HEK293 (cell line): ENCODE results near the gene SKIC3.

Source experiments
- CTCF ChIA-PET: fragments of 350-600 bp; formaldehyde crosslinking; extraction: SDS; loops from one replicate; lab custom pipeline; 2021; ENCODE audit warnings: antibody characterized with exemption; lab: Yijun Ruan, JAX
- POLR2A ChIA-PET: fragments of 300-600 bp; formaldehyde crosslinking; extraction: SDS; loops from one replicate; lab custom pipeline; 2020; ENCODE audit warnings: antibody characterized with exemption, inconsistent platforms; lab: Yijun Ruan, JAX
- H3K27ac ChIP-seq: fragments of 200-500 bp; sonication (Bioruptor generic); 2 replicates; pipeline ENCODE4 v1.5.1; 2014; ENCODE audit warnings: low read depth, low read length, control low read depth, inconsistent platforms; ENCODE audit errors: extremely low read depth
- H3K36me3 ChIP-seq, 2 experiments: fragments of 200-500 bp in 1 of 2; sonication (Bioruptor generic) in 1 of 2; 1 replicate in 1 of 2; 2 replicates in 1 of 2; pipeline ENCODE4 v1.5.1; 2014 to 2017; ENCODE audit warnings: inconsistent platforms in 2 of 2, low read length in 2 of 2; ENCODE audit not compliant: control insufficient read depth in 2 of 2, insufficient read depth in 1 of 2
- H3K4me1 ChIP-seq: fragments of 200-500 bp; sonication (Bioruptor generic); 2 replicates; pipeline ENCODE4 v1.5.1; 2014; ENCODE audit warnings: mild to moderate bottlenecking, low read length, inconsistent platforms; ENCODE audit not compliant: control insufficient read depth, insufficient read depth
- H3K4me3 ChIP-seq: 2 replicates; pipeline ENCODE4 v1.5.1; 2011; ENCODE audit warnings: low read depth, mild to moderate bottlenecking, control low read depth, low read length, moderate library complexity
- H3K9me3 ChIP-seq: fragments of 200-500 bp; sonication (Bioruptor generic); 2 replicates; pipeline ENCODE4 v1.5.1; 2014; ENCODE audit warnings: low read depth, low read length, inconsistent platforms; ENCODE audit not compliant: control insufficient read depth, insufficient read depth
- FEZF1 ChIP-seq: fragments of 450-650 bp; formaldehyde crosslinking; IDR thresholded peaks from 2 replicates; pipeline ENCODE4 v1.5.1; 2016; ENCODE audit warnings: missing biosample characterization, missing genetic modification characterization
- GFI1B ChIP-seq: fragments of 450-650 bp; formaldehyde crosslinking; IDR thresholded peaks from 2 replicates; pipeline ENCODE4 v1.5.1; 2016; ENCODE audit warnings: missing biosample characterization, missing genetic modification characterization
- GLI2 ChIP-seq: fragments of 450-650 bp; formaldehyde crosslinking; IDR thresholded peaks from 2 replicates; pipeline ENCODE4; 2017; ENCODE audit warnings: missing biosample characterization, missing genetic modification characterization, low read depth, borderline replicate concordance
- HOXD13 ChIP-seq: sonication (generic); formaldehyde crosslinking; IDR thresholded peaks from 2 replicates; pipeline ENCODE4 v1.8.0; 2022; ENCODE audit warnings: missing genetic modification reagents, borderline replicate concordance
- KLF16 ChIP-seq: fragments of 450-650 bp; formaldehyde crosslinking; IDR thresholded peaks from 2 replicates; pipeline ENCODE4 v1.5.1; 2017; ENCODE audit warnings: missing biosample characterization, missing genetic modification characterization
- KLF7 ChIP-seq: fragments of 450-650 bp; formaldehyde crosslinking; IDR thresholded peaks from 2 replicates; pipeline ENCODE4 v1.5.1; 2016; ENCODE audit warnings: missing biosample characterization, missing genetic modification characterization, borderline replicate concordance
- ZIC2 ChIP-seq: fragments of 450-650 bp; formaldehyde crosslinking; IDR thresholded peaks from 2 replicates; pipeline ENCODE4 v1.5.1; 2016; ENCODE audit warnings: missing biosample characterization, missing genetic modification characterization
- ZNF146 ChIP-seq: fragments of 450-650 bp; formaldehyde crosslinking; IDR thresholded peaks from 2 replicates; pipeline ENCODE4 v1.5.1; 2016; ENCODE audit warnings: missing biosample characterization, missing genetic modification characterization
- ZNF202 ChIP-seq: fragments of 450-650 bp; formaldehyde crosslinking; IDR thresholded peaks from 2 replicates; pipeline ENCODE4 v1.5.1; 2016; ENCODE audit warnings: missing biosample characterization, missing genetic modification characterization, borderline replicate concordance
- ZNF239 ChIP-seq: fragments of 450-650 bp; formaldehyde crosslinking; IDR thresholded peaks from 2 replicates; pipeline ENCODE4 v1.5.1; 2016; ENCODE audit warnings: missing biosample characterization, missing genetic modification characterization
- ZNF426 ChIP-seq: fragments of 450-650 bp; formaldehyde crosslinking; IDR thresholded peaks from 2 replicates; pipeline ENCODE4 v1.5.1; 2017; ENCODE audit warnings: missing biosample characterization, missing genetic modification characterization, mild to moderate bottlenecking, inconsistent platforms, moderate library complexity
- ZNF555 ChIP-seq: fragments of 450-650 bp; formaldehyde crosslinking; conservative IDR thresholded peaks from 2 replicates; pipeline ENCODE4 v1.5.1; 2017; ENCODE audit warnings: missing biosample characterization, mild to moderate bottlenecking, missing genetic modification characterization, inconsistent platforms
- ZNF596 ChIP-seq: fragments of 450-650 bp; IDR thresholded peaks from 2 replicates; pipeline ENCODE4 v1.5.0; 2018; ENCODE audit warnings: missing biosample characterization, mild to moderate bottlenecking, missing genetic modification characterization, moderate library complexity
- ZNF621 ChIP-seq: fragments of 450-650 bp; formaldehyde crosslinking; IDR thresholded peaks from 2 replicates; pipeline ENCODE4 v1.5.1; 2017; ENCODE audit warnings: missing biosample characterization, missing genetic modification characterization
- ZNF645 ChIP-seq: fragments of 450-650 bp; formaldehyde crosslinking; IDR thresholded peaks from 2 replicates; pipeline ENCODE4; 2016; ENCODE audit warnings: missing biosample characterization, missing genetic modification characterization
- ZNF76 ChIP-seq: fragments of 450-650 bp; formaldehyde crosslinking; IDR thresholded peaks from 2 replicates; pipeline ENCODE4; 2016; ENCODE audit warnings: low read depth, missing biosample characterization, missing genetic modification characterization, borderline replicate concordance
- ZNF777 ChIP-seq: fragments of 450-650 bp; formaldehyde crosslinking; IDR thresholded peaks from 2 replicates; pipeline ENCODE4 v1.5.1; 2017; ENCODE audit warnings: missing biosample characterization, missing genetic modification characterization, borderline replicate concordance
- ZNF843 ChIP-seq: fragments of 450-650 bp; formaldehyde crosslinking; IDR thresholded peaks from 2 replicates; pipeline ENCODE4 v1.5.1; 2016; ENCODE audit warnings: missing biosample characterization, missing genetic modification characterization
- TF ChIP-seq, protein P1 (sequence below): fragments of 450-650 bp; formaldehyde crosslinking; IDR thresholded peaks from 2 replicates; pipeline ENCODE4 v1.5.1; 2017; ENCODE audit warnings: missing biosample characterization, missing genetic modification characterization
- TF ChIP-seq, protein P2 (sequence below): fragments of 450-650 bp; formaldehyde crosslinking; IDR thresholded peaks from 2 replicates; pipeline ENCODE4 v1.5.1; 2016; ENCODE audit warnings: missing biosample characterization, missing genetic modification characterization, borderline replicate concordance
- TF ChIP-seq, protein P3 (sequence below): fragments of 450-650 bp; IDR thresholded peaks from 2 replicates; pipeline ENCODE4 v1.5.1; 2018; ENCODE audit warnings: missing biosample characterization, mild to moderate bottlenecking, missing genetic modification characterization
- TF ChIP-seq, protein P4 (sequence below): fragments of 450-650 bp; formaldehyde crosslinking; IDR thresholded peaks from 2 replicates; pipeline ENCODE4 v1.5.1; 2016; ENCODE audit warnings: missing biosample characterization, missing genetic modification characterization

Gene SKIC3

DNA sequence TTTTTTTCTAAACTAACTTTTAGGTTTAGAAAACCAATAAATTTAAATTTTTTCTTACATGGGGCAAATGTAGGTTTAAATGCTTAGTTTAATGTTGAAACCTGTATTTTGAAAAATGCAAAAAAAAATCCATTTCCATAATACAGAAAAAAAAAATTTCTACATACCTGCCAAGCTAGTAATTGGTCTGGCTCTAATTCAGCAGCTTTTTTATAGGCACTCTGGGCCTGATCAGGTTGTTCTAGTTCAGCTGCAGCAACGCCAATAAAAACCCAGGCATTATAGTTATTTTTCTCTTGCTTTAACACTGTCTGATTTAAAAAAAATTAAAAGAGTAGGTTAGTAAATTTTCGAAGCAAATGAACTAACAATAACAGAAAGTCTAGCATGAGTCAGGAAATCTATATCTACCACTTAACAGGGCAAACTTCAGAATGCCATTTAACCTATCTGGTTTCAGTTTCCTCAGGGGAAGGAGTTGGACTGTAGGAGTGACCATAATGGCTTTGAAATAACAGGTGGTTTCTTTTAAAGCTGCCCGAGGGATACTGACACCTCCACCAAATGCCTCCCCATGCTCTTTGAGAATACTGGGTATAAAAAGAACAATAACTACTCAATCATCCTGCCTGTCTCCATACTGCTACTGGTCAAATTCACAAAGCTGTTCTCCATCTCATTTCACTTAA is 11.6 kb downstream of the SKIC3 start (continued):
- TF ChIP-seq, protein P1, sequence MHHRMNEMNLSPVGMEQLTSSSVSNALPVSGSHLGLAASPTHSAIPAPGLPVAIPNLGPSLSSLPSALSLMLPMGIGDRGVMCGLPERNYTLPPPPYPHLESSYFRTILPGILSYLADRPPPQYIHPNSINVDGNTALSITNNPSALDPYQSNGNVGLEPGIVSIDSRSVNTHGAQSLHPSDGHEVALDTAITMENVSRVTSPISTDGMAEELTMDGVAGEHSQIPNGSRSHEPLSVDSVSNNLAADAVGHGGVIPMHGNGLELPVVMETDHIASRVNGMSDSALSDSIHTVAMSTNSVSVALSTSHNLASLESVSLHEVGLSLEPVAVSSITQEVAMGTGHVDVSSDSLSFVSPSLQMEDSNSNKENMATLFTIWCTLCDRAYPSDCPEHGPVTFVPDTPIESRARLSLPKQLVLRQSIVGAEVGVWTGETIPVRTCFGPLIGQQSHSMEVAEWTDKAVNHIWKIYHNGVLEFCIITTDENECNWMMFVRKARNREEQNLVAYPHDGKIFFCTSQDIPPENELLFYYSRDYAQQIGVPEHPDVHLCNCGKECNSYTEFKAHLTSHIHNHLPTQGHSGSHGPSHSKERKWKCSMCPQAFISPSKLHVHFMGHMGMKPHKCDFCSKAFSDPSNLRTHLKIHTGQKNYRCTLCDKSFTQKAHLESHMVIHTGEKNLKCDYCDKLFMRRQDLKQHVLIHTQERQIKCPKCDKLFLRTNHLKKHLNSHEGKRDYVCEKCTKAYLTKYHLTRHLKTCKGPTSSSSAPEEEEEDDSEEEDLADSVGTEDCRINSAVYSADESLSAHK (tag by site-specific recombination) = peak; percentile 78
- TF ChIP-seq FEZF1 (tag by site-specific recombination) (peak; percentile 92), ZNF843 (peak; percentile 69; the same call in 1 of the 2 replicates), ZNF146 (no peak)

GRCh38 chr5:95537501-95537900 is 17.3 kb downstream of the SKIC3 start:
- Histone ChIP-seq H3K36me3 (peaks cover 40 to 70% of the 10 kb centered on the region in 2 experiments), H3K9me3 (no peaks in the 10 kb centered on the region), H3K4me1 (no peaks in the 10 kb centered on the region), H3K4me3 (no peak overlapping the region), H3K27ac (no peak overlapping the region)
- TF ChIP-seq, protein P2, sequence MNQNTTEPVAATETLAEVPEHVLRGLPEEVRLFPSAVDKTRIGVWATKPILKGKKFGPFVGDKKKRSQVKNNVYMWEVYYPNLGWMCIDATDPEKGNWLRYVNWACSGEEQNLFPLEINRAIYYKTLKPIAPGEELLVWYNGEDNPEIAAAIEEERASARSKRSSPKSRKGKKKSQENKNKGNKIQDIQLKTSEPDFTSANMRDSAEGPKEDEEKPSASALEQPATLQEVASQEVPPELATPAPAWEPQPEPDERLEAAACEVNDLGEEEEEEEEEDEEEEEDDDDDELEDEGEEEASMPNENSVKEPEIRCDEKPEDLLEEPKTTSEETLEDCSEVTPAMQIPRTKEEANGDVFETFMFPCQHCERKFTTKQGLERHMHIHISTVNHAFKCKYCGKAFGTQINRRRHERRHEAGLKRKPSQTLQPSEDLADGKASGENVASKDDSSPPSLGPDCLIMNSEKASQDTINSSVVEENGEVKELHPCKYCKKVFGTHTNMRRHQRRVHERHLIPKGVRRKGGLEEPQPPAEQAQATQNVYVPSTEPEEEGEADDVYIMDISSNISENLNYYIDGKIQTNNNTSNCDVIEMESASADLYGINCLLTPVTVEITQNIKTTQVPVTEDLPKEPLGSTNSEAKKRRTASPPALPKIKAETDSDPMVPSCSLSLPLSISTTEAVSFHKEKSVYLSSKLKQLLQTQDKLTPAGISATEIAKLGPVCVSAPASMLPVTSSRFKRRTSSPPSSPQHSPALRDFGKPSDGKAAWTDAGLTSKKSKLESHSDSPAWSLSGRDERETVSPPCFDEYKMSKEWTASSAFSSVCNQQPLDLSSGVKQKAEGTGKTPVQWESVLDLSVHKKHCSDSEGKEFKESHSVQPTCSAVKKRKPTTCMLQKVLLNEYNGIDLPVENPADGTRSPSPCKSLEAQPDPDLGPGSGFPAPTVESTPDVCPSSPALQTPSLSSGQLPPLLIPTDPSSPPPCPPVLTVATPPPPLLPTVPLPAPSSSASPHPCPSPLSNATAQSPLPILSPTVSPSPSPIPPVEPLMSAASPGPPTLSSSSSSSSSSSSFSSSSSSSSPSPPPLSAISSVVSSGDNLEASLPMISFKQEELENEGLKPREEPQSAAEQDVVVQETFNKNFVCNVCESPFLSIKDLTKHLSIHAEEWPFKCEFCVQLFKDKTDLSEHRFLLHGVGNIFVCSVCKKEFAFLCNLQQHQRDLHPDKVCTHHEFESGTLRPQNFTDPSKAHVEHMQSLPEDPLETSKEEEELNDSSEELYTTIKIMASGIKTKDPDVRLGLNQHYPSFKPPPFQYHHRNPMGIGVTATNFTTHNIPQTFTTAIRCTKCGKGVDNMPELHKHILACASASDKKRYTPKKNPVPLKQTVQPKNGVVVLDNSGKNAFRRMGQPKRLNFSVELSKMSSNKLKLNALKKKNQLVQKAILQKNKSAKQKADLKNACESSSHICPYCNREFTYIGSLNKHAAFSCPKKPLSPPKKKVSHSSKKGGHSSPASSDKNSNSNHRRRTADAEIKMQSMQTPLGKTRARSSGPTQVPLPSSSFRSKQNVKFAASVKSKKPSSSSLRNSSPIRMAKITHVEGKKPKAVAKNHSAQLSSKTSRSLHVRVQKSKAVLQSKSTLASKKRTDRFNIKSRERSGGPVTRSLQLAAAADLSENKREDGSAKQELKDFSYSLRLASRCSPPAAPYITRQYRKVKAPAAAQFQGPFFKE (tag by site-specific recombination) = no peak
- no peak for TF ChIP-seq ZIC2 (tag by site-specific recombination)
- no peak for TF ChIP-seq ZNF202 (tag by site-specific recombination)
- TF ChIP-seq ZNF596 (tag by site-specific recombination) = no peak
- TF ChIP-seq ZNF777 (tag by site-specific recombination) = no peak
- no peak for TF ChIP-seq ZNF621
- TF ChIP-seq GFI1B (tag by site-specific recombination) = no peak
- TF ChIP-seq, protein P3, sequence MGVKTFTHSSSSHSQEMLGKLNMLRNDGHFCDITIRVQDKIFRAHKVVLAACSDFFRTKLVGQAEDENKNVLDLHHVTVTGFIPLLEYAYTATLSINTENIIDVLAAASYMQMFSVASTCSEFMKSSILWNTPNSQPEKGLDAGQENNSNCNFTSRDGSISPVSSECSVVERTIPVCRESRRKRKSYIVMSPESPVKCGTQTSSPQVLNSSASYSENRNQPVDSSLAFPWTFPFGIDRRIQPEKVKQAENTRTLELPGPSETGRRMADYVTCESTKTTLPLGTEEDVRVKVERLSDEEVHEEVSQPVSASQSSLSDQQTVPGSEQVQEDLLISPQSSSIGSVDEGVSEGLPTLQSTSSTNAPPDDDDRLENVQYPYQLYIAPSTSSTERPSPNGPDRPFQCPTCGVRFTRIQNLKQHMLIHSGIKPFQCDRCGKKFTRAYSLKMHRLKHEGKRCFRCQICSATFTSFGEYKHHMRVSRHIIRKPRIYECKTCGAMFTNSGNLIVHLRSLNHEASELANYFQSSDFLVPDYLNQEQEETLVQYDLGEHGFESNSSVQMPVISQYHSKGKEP = no peak
- TF ChIP-seq ZNF146 = no peak
- TF ChIP-seq ZNF426 = no peak
- TF ChIP-seq ZNF645 = no peak
- TF ChIP-seq KLF7 (tag by site-specific recombination) = no peak
- no peak for TF ChIP-seq HOXD13
- TF ChIP-seq, protein P4, sequence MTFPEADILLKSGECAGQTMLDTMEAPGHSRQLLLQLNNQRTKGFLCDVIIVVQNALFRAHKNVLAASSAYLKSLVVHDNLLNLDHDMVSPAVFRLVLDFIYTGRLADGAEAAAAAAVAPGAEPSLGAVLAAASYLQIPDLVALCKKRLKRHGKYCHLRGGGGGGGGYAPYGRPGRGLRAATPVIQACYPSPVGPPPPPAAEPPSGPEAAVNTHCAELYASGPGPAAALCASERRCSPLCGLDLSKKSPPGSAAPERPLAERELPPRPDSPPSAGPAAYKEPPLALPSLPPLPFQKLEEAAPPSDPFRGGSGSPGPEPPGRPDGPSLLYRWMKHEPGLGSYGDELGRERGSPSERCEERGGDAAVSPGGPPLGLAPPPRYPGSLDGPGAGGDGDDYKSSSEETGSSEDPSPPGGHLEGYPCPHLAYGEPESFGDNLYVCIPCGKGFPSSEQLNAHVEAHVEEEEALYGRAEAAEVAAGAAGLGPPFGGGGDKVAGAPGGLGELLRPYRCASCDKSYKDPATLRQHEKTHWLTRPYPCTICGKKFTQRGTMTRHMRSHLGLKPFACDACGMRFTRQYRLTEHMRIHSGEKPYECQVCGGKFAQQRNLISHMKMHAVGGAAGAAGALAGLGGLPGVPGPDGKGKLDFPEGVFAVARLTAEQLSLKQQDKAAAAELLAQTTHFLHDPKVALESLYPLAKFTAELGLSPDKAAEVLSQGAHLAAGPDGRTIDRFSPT (tag by site-specific recombination) = no peak
- no peak for TF ChIP-seq ZNF76 (tag by site-specific recombination)
- no peak for TF ChIP-seq ZNF555
- TF ChIP-seq ZNF239 = no peak
- no peak for TF ChIP-seq KLF16
- no peak for TF ChIP-seq GLI2
- ChIA-PET CTCF (no interaction called here), POLR2A (no interaction called here)
